ENCODE measurements around the gene CDC42BPG.

GRCh38 chr11:64850979-64851567 lies 6.6 kb upstream of the CDC42BPG start:
- TF ChIP-seq CTCF (IDR thresholded peaks at IDR 0.05; ENCODE audit: low read depth, low read length) (peak; percentile 20), EZH2phosphoT487 (IDR thresholded peaks at IDR 0.05; ENCODE audit: low read depth) (no peak)

Data from OCI-LY3 (cell line).